GM12872 (cell line): ENCODE results near the gene COLEC12.

Source experiments
- CTCF ChIP-seq: IDR thresholded peaks from 3 replicates; pipeline ENCODE4 v1.5.1; 2011; ENCODE audit warnings: low read depth, mild to moderate bottlenecking, low read length, moderate library complexity; ENCODE audit not compliant: insufficient read depth

Gene COLEC12

GRCh38 chr18:415047-415446, 85.5 kb downstream of the COLEC12 start:
- no peak for TF ChIP-seq CTCF

DNA sequence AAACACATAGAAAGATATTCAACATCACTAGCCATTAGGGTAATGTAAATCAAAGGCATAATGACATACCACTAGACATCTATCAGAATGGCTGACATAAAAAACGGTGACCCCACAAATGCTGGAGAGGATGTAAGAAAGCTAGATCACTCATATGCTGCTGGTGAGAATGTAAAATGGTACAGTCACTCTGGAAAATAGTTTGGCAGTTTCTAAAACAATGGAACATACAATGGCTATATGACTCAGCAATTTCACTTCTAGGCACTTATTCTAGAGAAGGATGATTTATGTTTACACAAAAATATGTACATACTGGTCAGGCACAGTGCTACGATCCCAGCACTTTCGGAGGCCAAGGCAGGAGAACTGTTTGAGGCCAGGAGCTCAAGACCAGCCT, 87.3 kb downstream of the COLEC12 start:
- no peak for TF ChIP-seq CTCF

GRCh38 chr18:410047-410455, 90.5 kb downstream of the COLEC12 start:
- TF ChIP-seq CTCF = no peak

DNA sequence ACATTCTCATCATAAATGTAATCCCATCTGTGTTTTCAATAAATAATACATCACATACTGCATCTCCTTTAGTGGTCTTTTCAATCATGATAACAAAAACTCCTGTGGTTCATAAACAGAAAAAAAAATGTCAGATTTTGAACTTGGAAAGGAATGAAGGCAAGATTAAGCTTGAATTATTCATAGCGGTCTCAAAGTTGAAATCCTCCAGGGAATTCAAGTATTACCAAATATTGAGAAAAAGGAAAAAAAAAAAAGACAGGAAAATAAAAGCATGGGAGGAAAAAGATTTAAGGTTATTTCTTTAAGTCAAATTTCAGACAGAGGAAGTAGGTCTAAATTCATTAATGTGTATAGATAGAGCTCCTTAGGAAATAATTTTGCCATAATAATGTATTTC, 92.1 kb downstream of the COLEC12 start:
- no peak for TF ChIP-seq CTCF

- TF ChIP-seq CTCF = no peak
Observed at GRCh38 chr18:407626-408224, 92.8 kb downstream of the COLEC12 start.

GRCh38 chr18:407191-407590, 93.3 kb downstream of the COLEC12 start:
- no peak for TF ChIP-seq CTCF

DNA sequence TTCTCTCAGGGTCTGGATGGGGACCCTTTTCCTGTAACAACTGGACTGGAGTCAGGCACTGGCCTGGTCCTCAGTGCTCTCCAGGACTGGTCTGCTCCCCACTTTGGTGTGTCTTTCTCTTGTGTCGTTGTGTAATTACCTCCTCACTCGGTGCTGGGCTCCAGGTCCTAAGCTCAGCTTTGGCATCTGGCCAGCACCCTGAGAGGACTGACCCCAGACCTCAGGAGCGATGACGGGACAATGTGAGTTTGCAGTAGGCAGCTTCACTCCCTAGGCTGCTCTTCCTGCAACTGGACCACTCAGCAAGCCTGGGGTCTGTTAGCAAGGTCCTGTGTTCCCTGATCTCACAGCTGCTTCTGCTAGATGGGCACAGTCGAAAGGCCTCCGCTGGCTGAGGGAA, 93.8 kb downstream of the COLEC12 start:
- TF ChIP-seq CTCF = no peak
